ENCODE measurements around the gene NTF3.
"Not testable (repeated sequence)": the region's sequence is repeated elsewhere in the genome, so short reads cannot be mapped to it uniquely, and the experiment has no call there.

Gene NTF3

DNA sequence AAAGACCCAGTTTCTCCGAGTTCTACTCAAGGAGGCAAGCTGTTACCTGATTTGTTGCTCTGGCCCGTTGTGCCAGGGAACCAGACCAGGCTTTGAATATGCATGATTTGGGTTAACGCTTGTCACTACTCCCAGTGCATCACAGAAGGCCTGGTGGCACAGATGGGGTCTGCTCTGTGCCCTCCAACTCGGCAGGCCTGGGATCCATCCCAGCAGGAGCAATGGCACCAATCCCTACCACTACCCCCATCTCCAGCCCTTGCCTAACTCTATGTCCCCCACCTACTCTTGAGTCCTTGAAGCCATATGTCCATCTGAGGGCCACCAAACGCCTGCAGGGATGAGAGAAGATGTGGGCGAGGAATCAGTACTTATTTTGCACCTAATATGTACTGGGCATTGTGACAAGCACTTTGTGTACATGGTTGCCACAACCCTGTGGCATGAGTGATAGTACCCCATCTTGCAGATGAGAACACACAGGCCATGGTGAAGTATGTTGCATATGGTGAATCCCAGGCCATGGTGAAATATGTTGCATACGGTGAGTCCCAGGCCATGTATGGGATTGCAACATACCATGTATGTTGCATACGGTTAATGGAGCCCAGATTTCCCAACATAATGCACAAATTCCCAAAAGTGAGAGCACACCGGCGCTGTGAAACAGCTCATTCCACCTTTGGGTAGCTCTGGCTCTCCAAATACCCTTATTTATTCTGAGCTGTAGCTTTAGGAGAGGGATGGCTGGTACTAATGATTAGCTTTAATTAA, 102.7 kb downstream of the NTF3 start:
- DNase-seq (ENCODE audit: low spot score): no peak

DNA sequence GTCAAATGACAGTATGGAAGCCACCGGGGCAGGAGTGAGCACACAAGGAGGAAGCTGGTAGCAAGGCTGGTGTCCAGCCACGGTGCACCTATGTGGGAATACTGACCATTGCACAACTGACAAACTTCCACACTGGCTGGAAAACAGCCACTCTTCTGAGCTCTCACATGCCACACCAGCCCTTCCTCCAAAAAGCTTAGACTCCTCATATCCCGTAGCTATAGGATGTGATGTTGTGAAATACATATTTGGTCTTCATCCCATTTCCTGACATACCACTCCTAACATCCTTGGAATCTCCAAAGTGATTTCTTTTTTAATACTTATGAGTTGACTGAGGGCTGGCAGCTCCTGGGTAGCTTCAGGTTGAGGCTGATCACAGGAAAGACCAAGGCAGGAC, 103.6 kb downstream of the NTF3 start:
- no peak for DNase-seq (ENCODE audit: low spot score)

DNA sequence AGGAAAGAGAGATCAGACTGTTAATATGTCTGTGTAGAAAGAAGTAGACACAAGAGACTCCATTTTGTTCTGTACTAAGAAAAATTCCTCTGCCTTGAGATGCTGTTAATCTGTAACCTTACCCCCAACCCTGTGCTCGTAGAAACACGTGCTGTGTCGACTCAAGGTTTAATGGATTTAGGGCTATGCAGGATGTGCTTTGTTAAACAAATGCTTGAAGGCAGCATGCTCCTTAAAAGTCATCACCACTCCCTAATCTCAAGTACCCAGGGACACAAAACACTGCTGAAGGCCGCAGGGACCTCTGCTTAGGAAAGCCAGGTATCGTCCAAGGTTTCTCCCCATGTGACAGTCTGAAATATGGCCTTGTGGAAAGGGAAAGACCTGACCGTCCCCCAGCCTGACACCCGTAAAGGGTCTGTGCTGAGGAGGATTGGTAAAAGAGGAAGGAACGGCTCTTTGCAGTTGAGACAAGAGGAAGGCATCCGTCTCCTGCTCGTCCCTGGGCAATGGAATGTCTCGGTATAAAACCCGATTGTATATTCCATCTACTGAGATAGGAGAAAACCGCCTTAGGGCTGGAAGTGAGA, 105.2 kb downstream of the NTF3 start:
- not testable (repeated sequence) for DNase-seq (ENCODE audit: low spot score)

DNA sequence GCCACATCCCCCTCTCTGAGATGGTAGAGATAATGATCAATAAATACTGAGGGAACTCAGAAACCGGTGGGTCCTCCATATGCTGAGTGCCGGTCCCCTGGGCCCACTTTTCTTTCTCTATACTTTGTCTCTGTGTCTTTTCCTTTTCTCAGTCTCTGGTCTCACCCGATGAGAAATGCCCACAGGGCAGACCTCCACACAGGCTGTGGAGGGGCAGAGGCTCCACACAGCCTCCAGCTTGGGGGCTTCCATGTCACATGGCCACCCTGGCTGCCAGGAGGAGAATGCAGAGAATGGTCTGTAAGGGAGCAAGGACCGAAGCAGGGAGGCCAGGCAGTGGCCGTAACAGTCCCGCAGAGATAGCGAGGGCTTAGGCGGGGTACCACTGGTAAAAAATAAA, 105.9 kb downstream of the NTF3 start:
- no peak for DNase-seq (ENCODE audit: low spot score)

Data from HuH-7.5 (cell line).